NCI-H2107 treated with DMSO at 0.1 percent for 48 hours (cell line): Measurements from ENCODE around the gene ZBTB21.

Experiments
- DNase-seq: peaks from one replicate; lab custom pipeline; 2025; ENCODE audit not compliant: unreplicated experiment; lab: John Stamatoyannopoulos, UW

The ZBTB21 gene

DNA sequence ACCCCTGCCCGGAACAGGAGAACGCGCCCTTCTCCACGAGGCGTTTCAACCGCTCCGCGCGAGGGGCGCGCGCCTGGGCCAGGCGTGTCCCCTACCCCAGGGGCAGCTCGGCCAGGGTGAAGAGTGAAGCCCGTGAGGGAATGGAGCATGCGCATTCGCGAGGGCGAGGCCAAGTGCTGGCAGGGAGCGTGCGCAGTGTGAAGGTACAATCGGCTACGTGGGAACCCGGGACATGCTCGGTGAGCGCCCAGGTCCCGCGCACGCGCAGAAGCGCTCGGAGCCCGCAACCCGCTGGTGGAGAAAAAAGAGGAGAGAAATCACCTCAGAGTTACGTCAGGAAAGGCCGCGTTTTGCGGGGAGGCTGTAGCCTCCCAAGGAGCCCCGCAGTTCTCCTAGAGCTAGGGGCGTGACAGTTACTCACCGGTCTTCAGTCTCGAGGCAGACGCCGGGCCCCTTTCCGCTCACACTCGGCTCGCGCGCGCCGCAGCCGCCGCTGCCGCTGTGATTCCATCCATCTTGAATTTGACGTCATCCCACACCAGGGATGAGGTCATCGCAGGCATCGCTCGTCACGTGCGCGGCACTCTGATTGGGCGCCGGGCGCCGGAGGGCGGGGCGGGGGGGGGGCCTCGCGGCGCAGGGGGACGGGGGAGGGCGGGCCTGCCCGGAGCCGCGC is at the start of gene ZBTB21:
TSS of gene ZBTB21 (minus strand) at position 530 of the 676 bp plus-strand sequence. CDS start 16,265 bp downstream, outside the sequence.
- DNase-seq, result peak; percentile 96

DNA sequence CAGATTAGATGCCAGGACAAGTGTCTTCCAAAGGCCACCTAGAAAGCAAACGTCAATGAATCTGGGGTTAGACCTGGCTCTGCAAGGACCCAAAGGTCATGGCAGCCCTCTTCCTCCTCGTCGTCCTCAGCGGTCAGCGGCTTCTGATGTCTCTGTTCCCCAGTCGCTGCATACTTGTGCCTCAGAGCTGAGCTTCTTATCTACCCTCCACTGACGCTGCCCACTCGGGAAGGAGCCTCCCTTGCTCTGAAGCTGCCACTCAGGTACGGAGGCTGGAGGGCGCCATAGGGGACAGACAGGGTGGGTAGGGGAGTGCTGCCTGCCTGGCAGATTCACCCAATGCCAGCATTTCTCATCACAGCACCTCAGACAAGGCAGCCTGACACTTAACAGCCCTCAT is 49.6 kb upstream of the ZBTB21 start:
- no peak for DNase-seq

- DNase-seq, result no peak
Observed at GRCh38 chr21:42059141-42059540, 49.0 kb upstream of the ZBTB21 start.

DNA sequence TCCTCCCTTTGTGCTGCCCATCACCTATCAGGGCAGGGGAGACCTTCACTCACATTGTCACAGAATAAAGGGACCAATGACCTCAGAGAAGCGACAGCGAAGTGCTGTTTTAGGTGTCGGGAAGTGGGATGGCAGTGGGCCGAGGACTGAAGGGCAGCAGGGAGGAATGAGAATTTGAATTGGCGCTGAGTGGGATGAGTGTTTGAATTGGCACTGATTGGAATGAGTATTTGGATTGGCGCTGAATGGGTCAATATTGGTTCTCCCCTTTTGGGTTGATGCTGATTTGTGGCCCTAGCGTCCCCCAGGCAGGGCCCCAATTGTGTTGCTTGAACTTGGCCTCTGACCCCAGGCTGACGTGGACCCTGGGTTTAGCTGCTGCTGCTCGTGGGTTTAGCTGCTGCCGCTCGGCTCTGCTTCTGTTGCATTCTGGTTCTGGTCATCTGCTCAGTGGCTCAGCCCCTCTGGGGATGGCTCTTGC is 48.5 kb upstream of the ZBTB21 start:
- no peak for DNase-seq

DNA sequence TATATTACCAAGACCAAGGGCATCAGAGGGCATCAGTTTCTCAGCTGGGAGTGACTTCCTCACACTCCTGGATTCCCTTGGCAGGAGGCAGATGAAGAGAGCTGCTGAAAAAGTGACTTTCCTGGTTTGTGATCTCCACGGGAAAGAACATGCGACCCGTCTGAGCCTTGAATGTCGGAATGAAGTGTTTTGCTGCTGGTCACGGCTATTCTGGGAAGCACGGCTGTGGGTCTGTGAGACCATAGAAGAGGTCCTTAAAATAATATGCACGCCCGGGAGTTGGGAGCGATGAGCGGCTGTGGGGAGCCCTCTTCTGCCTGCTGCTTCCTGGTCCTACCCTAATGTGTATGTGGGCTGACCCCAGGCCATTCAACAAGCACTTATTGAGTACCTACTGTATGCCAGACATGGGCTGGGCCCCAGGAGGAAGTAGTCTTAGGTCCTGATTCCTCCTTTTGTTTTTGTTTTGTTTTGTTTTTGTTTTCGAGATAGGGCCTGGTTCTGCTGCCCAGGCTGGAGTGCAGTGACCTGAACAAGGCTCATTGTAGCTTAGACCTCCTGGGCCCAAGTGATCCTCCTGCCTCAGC is 47.8 kb upstream of the ZBTB21 start:
- DNase-seq, result no peak

DNA sequence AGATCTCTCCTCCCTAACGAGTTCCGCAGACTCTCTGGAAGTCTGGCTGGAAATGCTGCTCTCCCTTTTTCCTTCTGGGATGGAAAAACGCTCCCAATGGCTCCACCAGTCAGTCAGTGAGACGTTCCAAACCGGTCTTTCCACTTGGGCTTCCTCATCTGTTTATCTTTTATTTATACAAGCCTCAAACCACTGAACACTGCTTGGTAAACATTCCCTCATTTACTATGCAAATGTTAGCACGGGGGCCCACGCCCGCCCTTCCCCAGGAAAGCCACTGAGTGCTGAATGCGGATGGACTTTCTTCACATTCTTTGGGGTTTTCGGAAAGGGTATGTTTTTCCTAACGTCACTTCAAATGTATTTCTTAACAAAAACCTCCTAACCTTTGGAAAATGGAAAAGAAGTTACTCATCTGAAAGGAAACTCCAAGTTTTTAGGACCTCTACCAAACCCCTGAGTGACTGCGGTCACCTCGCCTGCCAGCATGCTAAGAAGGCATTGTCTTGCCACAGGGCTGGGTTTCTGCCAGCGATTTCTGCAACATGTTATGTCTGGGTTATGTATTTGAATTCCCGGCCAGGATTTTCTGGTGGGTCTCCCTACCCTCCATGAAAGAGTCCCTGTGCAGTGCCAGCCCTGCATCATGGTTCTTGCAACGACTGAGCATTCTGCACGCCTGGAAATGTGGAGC is 47.0 kb upstream of the ZBTB21 start:
- DNase-seq, result peak; percentile 32

- DNase-seq, result no peak
Observed at GRCh38 chr21:42056468-42056867, 46.3 kb upstream of the ZBTB21 start.

GRCh38 chr21:42055425-42055824 is 45.3 kb upstream of the ZBTB21 start:
- DNase-seq, result no peak

DNA sequence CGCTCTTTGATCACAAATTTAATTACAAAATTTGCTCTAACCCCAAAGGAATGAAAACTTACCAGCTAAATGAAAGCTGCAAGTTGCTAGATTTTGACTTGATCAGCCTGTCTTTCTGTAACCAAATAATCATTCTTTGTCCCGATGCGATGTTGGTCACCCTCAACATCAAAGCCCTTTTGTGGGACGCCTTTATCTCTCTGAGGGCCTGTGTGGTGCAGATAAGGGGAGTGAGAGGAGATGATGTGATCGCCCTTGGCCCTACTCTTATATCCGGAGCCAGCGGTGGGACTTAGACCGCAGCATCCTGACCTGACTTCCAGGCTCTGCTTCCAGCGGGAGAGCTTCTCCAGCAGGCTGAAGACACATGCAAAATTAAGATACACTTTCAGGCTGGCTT is 41.6 kb upstream of the ZBTB21 start:
- no peak for DNase-seq

DNA sequence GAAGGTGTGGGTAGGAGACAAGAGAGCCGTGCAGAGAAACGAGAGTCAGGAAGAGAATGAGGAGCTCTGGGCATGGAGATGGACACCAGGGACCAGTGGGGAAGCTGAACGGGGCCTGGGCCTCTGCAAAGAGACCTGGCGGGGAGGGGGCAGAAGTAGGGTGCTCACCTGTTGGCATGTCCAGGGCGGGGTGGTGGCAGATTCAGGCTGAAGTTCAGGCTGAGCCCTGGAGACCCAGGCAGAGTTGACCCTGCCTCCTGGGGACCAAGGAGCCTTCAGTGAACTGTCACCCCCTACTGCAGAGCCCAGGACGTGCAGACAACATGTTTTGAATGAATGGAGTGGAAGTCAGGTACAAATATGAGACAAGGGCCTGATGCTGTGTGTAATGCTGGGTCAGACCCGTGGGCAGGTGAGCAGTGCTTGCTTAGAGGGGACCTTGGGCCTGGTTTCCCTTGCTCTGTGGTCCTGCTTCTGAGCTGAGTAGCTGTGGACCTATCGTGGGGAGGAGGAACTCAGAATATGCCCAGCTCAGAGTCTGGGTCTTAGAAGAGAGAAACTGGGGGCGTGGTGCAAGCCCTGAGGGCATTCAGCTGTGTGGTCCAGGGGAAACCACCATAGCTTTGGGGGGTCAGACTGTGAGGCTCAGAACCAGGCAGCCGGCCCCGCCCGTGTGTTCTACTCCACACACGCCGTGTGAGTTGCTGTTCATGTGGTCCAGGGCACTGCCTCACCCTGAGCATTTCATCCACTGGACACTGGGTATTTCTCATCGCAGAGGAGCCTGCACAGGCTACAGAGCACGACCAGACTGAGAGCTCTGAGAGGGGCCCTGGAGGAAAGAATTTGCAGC is 39.6 kb upstream of the ZBTB21 start:
- no peak for DNase-seq

- no peak for DNase-seq
Observed at GRCh38 chr21:42048870-42049577, 38.9 kb upstream of the ZBTB21 start.

DNA sequence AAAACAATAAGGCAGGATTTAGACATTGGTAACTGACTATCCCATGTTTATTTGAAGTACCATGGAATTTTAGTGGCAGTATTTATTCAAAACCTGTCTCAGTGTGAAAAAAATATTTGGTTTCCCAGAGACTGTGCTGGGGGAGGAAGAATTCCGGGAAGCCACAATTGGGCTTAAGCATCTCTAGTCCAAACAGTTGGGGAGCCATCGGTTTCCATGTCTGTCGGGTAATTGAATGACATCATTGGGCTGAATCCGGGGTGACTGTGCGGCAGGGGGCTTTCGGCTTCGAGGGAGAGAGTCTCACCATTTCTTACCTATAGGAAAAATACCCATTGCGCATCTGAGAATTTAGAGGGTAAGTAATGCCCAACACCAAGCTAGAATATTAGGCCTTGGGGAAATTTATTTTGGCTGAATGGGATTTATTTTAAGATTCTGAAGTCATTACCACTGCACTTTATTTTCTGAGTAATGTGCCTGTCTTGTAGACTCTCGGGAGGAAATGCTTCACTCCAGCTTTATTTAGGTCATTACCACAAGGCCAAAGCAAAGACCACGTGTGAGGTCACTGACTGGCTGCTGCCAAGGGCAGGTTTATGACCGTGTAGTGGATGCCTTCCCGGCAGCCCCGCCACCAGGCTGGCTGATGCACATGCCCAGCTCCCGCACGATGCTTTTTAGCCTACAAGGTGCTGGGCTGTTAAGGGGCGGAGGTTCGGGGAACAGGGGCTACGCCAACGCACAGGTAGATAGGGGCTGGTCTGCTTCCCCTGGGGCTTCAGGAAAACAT is 37.9 kb upstream of the ZBTB21 start:
- DNase-seq, result no peak

DNA sequence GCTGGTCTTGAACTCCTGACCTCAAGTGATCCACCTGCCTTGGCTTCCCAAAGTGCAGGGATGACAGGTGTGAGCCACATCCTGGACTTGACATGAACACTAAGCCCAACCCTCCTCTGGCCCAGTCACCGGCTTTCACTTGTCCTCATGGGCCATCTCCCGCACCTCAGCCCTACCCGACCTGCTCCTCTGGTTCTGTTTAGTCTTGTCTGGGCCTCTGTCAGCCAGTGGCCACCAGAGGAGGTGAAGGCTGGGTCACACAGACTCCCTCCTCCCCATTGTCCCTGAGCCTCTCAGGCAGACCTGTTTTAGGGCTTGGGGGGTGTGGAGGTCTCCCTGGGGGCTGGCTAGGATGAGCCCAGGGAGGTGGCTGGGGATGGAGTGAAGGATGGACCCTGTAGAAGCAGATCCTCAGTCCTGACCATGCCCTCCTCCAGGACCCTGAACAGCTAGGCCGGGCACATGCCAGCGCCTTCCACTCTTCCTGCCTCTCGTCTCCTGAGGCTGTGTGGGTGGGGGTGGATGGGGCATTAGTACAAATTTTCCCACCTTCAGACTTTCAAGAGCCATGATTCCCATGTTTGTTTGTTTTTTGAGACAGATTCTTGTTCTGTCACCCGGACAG is 34.8 kb upstream of the ZBTB21 start:
- no peak for DNase-seq

GRCh38 chr21:42043961-42044360 is 33.8 kb upstream of the ZBTB21 start:
- no peak for DNase-seq

DNA sequence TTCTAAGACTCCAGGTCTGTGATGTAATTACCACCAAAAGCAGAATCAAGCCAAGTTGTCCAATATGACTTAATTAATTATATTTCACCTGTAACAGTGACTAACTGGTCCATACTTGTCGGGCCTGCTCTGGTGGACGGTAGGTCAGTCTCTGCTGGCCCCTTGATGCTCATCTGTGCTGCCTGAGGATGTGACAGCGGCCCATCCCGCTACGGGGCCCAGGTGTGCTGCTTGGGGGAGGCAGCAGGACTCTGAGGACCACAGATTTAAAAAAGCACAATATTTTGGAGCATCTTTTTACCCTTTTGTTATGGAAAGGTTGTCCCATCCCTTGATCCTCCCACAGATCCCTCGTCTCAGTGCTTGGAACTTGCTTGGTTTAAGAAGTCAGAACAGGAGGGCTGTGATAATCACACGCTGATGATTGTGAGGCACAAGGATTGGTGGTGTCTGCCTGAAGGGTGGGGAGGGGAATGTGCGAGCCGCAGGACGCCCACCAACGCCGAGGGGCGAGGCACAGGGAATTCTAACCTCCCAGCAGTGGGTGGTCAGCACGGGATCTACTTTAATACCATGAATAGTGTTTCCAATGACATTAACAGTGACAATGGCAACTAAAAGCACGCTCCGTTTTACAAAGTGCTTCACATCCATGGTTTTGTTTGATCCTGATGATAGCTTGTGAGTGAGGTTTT is 33.2 kb upstream of the ZBTB21 start:
- DNase-seq, result no peak

GRCh38 chr21:42042651-42043050 is 32.5 kb upstream of the ZBTB21 start:
- no peak for DNase-seq

GRCh38 chr21:42041711-42042110 is 31.6 kb upstream of the ZBTB21 start:
- no peak for DNase-seq

DNA sequence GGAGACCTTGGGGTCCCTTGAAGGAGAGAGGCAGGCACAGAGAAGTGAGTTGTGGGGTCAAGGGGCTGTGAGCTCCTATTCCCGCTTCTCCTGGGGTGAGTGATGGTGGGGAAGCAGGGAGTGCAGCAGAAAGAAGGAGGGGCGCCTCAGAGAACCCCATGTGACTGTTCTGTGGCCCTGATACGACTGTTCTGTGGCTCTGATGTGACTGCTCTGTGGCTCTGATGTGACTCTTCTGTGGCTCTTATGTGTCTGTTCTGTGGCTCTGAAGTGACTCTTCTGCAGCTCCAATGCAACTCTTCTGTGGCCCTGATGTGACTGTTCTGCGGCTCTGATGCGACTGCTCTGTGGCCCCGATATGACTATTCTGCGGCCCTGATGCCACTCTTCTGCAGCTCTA is 31.1 kb upstream of the ZBTB21 start:
- DNase-seq, result no peak
